ENCODE measurements around the gene ABLIM3.

DNA sequence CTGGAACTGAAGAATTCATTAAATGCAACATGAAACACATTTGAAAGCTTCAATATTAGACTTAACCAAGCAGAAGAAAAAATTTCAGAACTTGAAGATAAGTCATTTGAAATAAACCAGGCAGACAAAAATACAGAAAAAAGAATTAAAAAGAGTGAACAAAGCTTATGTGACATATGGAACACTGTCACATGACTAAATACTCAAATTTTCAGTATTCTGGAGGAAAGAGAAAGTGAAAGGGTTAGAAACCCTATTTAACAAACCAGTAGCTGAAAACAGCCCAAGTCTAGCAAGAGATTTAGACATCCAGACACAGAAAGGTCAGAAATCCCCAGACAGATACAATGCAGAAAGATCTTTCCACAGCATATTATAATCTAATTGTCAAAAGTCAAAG, 41.4 kb upstream of the ABLIM3 start:
- TF ChIP-seq, protein P1, sequence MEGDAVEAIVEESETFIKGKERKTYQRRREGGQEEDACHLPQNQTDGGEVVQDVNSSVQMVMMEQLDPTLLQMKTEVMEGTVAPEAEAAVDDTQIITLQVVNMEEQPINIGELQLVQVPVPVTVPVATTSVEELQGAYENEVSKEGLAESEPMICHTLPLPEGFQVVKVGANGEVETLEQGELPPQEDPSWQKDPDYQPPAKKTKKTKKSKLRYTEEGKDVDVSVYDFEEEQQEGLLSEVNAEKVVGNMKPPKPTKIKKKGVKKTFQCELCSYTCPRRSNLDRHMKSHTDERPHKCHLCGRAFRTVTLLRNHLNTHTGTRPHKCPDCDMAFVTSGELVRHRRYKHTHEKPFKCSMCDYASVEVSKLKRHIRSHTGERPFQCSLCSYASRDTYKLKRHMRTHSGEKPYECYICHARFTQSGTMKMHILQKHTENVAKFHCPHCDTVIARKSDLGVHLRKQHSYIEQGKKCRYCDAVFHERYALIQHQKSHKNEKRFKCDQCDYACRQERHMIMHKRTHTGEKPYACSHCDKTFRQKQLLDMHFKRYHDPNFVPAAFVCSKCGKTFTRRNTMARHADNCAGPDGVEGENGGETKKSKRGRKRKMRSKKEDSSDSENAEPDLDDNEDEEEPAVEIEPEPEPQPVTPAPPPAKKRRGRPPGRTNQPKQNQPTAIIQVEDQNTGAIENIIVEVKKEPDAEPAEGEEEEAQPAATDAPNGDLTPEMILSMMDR (conservative IDR thresholded peaks at IDR 0.05): no peak
- no peak for TF ChIP-seq EZH2 (IDR thresholded peaks at IDR 0.05; ENCODE audit: low read depth)
